GM12892 (cell line): ENCODE data around the gene CDK19.

Experiments
- POLR2A ChIP-seq: IDR thresholded peaks from 2 replicates; pipeline ENCODE4 v1.6.1; 2011; ENCODE audit warnings: low read depth, low read length, control low read depth
- POLR2AphosphoS5 ChIP-seq: IDR thresholded peaks from 2 replicates; pipeline ENCODE4 v1.6.1; 2011; ENCODE audit warnings: low read depth, low read length, control low read depth
- TAF1 ChIP-seq: IDR thresholded peaks from 2 replicates; pipeline ENCODE4 v1.6.1; 2011; ENCODE audit warnings: low read depth, mild to moderate bottlenecking, control low read depth, low read length, borderline replicate concordance

- no peak for TF ChIP-seq POLR2A
- TF ChIP-seq POLR2AphosphoS5: no peak
- TF ChIP-seq TAF1: no peak
Observed at GRCh38 chr6:110833831-110834230, 18.6 kb upstream of the CDK19 start.
